Measurements from ENCODE around the gene ITPA. TPM values are rescaled to one million over a fixed set of nuclear protein-coding genes. Genes with fewer than 3 reads are reported as not detected.

The ITPA gene
- total RNA-seq, 1 experiment from 2014 or later, result 77.3 TPM

GRCh38 chr20:3226093-3226492 is 16.8 kb downstream of the ITPA start:
- no peak overlapping the region for H3K9ac ChIP-seq (ENCODE audit: low read length)
- TF ChIP-seq ZFX (IDR thresholded peaks at IDR 0.05), result no peak
- TF ChIP-seq, protein P1, sequence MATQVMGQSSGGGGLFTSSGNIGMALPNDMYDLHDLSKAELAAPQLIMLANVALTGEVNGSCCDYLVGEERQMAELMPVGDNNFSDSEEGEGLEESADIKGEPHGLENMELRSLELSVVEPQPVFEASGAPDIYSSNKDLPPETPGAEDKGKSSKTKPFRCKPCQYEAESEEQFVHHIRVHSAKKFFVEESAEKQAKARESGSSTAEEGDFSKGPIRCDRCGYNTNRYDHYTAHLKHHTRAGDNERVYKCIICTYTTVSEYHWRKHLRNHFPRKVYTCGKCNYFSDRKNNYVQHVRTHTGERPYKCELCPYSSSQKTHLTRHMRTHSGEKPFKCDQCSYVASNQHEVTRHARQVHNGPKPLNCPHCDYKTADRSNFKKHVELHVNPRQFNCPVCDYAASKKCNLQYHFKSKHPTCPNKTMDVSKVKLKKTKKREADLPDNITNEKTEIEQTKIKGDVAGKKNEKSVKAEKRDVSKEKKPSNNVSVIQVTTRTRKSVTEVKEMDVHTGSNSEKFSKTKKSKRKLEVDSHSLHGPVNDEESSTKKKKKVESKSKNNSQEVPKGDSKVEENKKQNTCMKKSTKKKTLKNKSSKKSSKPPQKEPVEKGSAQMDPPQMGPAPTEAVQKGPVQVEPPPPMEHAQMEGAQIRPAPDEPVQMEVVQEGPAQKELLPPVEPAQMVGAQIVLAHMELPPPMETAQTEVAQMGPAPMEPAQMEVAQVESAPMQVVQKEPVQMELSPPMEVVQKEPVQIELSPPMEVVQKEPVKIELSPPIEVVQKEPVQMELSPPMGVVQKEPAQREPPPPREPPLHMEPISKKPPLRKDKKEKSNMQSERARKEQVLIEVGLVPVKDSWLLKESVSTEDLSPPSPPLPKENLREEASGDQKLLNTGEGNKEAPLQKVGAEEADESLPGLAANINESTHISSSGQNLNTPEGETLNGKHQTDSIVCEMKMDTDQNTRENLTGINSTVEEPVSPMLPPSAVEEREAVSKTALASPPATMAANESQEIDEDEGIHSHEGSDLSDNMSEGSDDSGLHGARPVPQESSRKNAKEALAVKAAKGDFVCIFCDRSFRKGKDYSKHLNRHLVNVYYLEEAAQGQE (IDR thresholded peaks at IDR 0.05; ENCODE audit: low read depth), result no peak
- no peak for TF ChIP-seq CEBPB (IDR thresholded peaks at IDR 0.05; ENCODE audit: low read depth)
- no peak for TF ChIP-seq EGR1 (IDR thresholded peaks at IDR 0.05; ENCODE audit: low read depth)
- no peak for TF ChIP-seq ZNF274 (IDR thresholded peaks at IDR 0.05; ENCODE audit: low read depth, low read length)
- TF ChIP-seq POLR2AphosphoS5 (IDR thresholded peaks at IDR 0.05; ENCODE audit: low read depth, low read length), result no peak
- RAD21 ChIA-PET (ENCODE audit: low non-redundant PET in 1 of 2, low total read pairs in 2 of 2, uncharacterized antibody in 2 of 2, unreplicated experiment in 2 of 2), result no interaction called here
- no peak overlapping the region for H2AFZ ChIP-seq (ENCODE audit: low read depth, low read length, poor library complexity, severe bottlenecking)
- H3K36me3 ChIP-seq (ENCODE audit: control insufficient read depth in 1 of 2, insufficient read depth in 2 of 2, low read length in 2 of 2), result peaks cover 4 to 12% of the 10 kb centered on the region in 2 experiments; a peak in 1 of 4 replicates
- no peaks in the 10 kb centered on the region for H3K79me2 ChIP-seq (ENCODE audit: insufficient read depth, low read length)
- H3K4me2 ChIP-seq (ENCODE audit: low read length), result no peak overlapping the region
- intact Hi-C loops (cut with micrococcal nuclease), result no loop called here
- H4K20me1 ChIP-seq (ENCODE audit: insufficient read depth), result no peaks in the 10 kb centered on the region
- no peak overlapping the region for H3K27ac ChIP-seq (ENCODE audit: low read depth, low read length)
- POLR2A ChIA-PET, result no interaction called here
- CTCF ChIA-PET, result no interaction called here
- H3K9me2 ChIP-seq (ENCODE audit: insufficient read depth), result no peaks in the 10 kb centered on the region
- BruUV-seq (replicated peaks), result no TSS peak
- H3K4me3 ChIP-seq (replicated peaks in 1 of 2; ENCODE audit: low read depth in 1 of 2, low read length in 2 of 2), result no peak overlapping the region
- no peak for ATAC-seq
- H3K9me3 ChIP-seq (ENCODE audit: control insufficient read depth in 1 of 2, insufficient read depth in 1 of 2, low read depth in 1 of 2, low read length in 2 of 2), result no peaks in the 10 kb centered on the region
- H3K4me1 ChIP-seq (ENCODE audit: control insufficient read depth in 1 of 2, insufficient read depth in 2 of 2, low read length in 2 of 2), result no peaks in the 10 kb centered on the region
- no peaks in the 10 kb centered on the region for H3K27me3 ChIP-seq (ENCODE audit: insufficient read depth, low read length)
- no peak for DNase-seq (ENCODE audit: low read depth, low spot score)

DNA sequence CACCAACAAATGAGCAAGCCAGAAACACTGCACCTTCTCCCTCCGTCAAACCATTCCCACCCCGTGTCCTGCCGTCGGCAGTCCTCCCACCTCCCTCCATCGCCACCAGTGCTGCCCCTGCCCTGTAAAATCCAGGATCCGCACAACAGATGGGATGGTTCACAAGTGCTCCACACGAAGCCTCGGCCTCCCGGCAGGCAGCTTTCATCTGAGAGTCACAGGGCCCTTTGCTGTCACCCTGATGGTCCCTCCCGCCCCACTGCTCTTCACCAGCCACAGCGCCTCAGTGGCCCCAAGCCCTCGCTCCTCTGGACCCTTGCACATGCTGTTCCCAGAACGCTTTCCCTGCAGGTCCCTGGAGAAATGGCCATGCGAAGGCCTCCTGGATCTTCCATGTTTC is 17.6 kb downstream of the ITPA start:
- H3K9me2 ChIP-seq (ENCODE audit: insufficient read depth), result no peaks in the 10 kb centered on the region
- no peak for DNase-seq (ENCODE audit: low read depth, low spot score)
- no peak overlapping the region for H3K4me3 ChIP-seq (replicated peaks in 1 of 2; ENCODE audit: low read depth in 1 of 2, low read length in 2 of 2)
- no TSS peak for BruUV-seq (replicated peaks)
- H3K27me3 ChIP-seq (ENCODE audit: insufficient read depth, low read length), result no peaks in the 10 kb centered on the region
- H3K9me3 ChIP-seq (ENCODE audit: control insufficient read depth in 1 of 2, insufficient read depth in 1 of 2, low read depth in 1 of 2, low read length in 2 of 2), result no peaks in the 10 kb centered on the region
- intact Hi-C loops (cut with micrococcal nuclease), result no loop called here
- no peaks in the 10 kb centered on the region for H4K20me1 ChIP-seq (ENCODE audit: insufficient read depth)
- RAD21 ChIA-PET (ENCODE audit: low non-redundant PET in 1 of 2, low total read pairs in 2 of 2, uncharacterized antibody in 2 of 2, unreplicated experiment in 2 of 2), result no interaction called here
- H3K79me2 ChIP-seq (ENCODE audit: insufficient read depth, low read length), result no peaks in the 10 kb centered on the region
- peaks cover 4 to 7% of the 10 kb centered on the region in 2 experiments; a peak in 2 of 4 replicates for H3K36me3 ChIP-seq (ENCODE audit: control insufficient read depth in 1 of 2, insufficient read depth in 2 of 2, low read length in 2 of 2)
- no peaks in the 10 kb centered on the region for H3K4me1 ChIP-seq (ENCODE audit: control insufficient read depth in 1 of 2, insufficient read depth in 2 of 2, low read length in 2 of 2)
- H3K4me2 ChIP-seq (ENCODE audit: low read length), result no peak overlapping the region
- no peak overlapping the region for H3K9ac ChIP-seq (ENCODE audit: low read length)
- CTCF ChIA-PET, result no interaction called here
- ATAC-seq, result no peak
- POLR2A ChIA-PET, result no interaction called here
- H3K27ac ChIP-seq (ENCODE audit: low read depth, low read length), result no peak overlapping the region
- H2AFZ ChIP-seq (ENCODE audit: low read depth, low read length, poor library complexity, severe bottlenecking), result no peak overlapping the region
- TF ChIP-seq ZNF274 (IDR thresholded peaks at IDR 0.05; ENCODE audit: low read depth, low read length) (no peak), FOSL1 (IDR thresholded peaks at IDR 0.05; ENCODE audit: low read depth) (no peak), CEBPB (IDR thresholded peaks at IDR 0.05; ENCODE audit: low read depth) (no peak), SRF (IDR thresholded peaks at IDR 0.05; ENCODE audit: low read depth) (no peak), EZH2phosphoT487 (IDR thresholded peaks at IDR 0.05; ENCODE audit: borderline replicate concordance) (no peak), ZBTB33 (IDR thresholded peaks at IDR 0.05; ENCODE audit: extremely low read depth, insufficient replicate concordance, low read length) (no peak), TCF7L2 (IDR thresholded peaks at IDR 0.05; ENCODE audit: borderline replicate concordance, extremely low read depth, insufficient read depth, insufficient read length) (no peak)
- TF ChIP-seq, protein P1 (IDR thresholded peaks at IDR 0.05; ENCODE audit: low read depth), result no peak

Measured in HCT116 (cell line).